ENCODE results near the gene GLB1L3.

The GLB1L3 gene

GRCh38 chr11:134242376-134242775 lies 33.8 kb upstream of the GLB1L3 start:
- peaks cover 72% of the 10 kb centered on the region; the same call in 1 of the 2 replicates for H3K36me3 ChIP-seq (ENCODE audit: insufficient read depth, low read length)
- no peaks in the 10 kb centered on the region for H3K4me1 ChIP-seq (ENCODE audit: insufficient read depth, low read length, poor library complexity, severe bottlenecking)
- H4K20me1 ChIP-seq (ENCODE audit: insufficient read depth, low read length, poor library complexity, severe bottlenecking) = no peaks in the 10 kb centered on the region
- H3K4me2 ChIP-seq (ENCODE audit: low read depth, low read length, poor library complexity, severe bottlenecking) = no peak overlapping the region
- no peaks in the 10 kb centered on the region for H3K27me3 ChIP-seq (ENCODE audit: insufficient read depth, low read length, poor library complexity, severe bottlenecking)
- no peaks in the 10 kb centered on the region for H3K9me2 ChIP-seq (replicated peaks; ENCODE audit: low read depth, low read length)
- no peak overlapping the region for H2AFZ ChIP-seq (ENCODE audit: low read length)
- TF ChIP-seq EZH2phosphoT487 (IDR thresholded peaks at IDR 0.05; ENCODE audit: borderline replicate concordance) (no peak), CTCF (conservative IDR thresholded peaks at IDR 0.05; ENCODE audit: low read length) (no peak)
- H3K79me2 ChIP-seq (ENCODE audit: insufficient read depth, low read length) = no peaks in the 10 kb centered on the region
- no peaks in the 10 kb centered on the region for H3K9me3 ChIP-seq (ENCODE audit: insufficient read depth, low read depth, low read length)
- H3K4me3 ChIP-seq (ENCODE audit: low read length, poor library complexity, severe bottlenecking) = no peak overlapping the region
- no peak overlapping the region for H3K9ac ChIP-seq (ENCODE audit: low read depth, low read length, poor library complexity, severe bottlenecking)
- H3F3A ChIP-seq (ENCODE audit: low read depth) = no peaks in the 10 kb centered on the region

GRCh38 chr11:134243913-134244312 lies 32.3 kb upstream of the GLB1L3 start:
- Histone ChIP-seq H3K9ac (ENCODE audit: low read depth, low read length, poor library complexity, severe bottlenecking) (no peak overlapping the region), H3K4me3 (ENCODE audit: low read length, poor library complexity, severe bottlenecking) (no peak overlapping the region), H3K36me3 (ENCODE audit: insufficient read depth, low read length) (peaks cover 85% of the 10 kb centered on the region; the same call in 1 of the 2 replicates), H3K27me3 (ENCODE audit: insufficient read depth, low read length, poor library complexity, severe bottlenecking) (no peaks in the 10 kb centered on the region), H3F3A (ENCODE audit: low read depth) (no peaks in the 10 kb centered on the region), H3K9me2 (replicated peaks; ENCODE audit: low read depth, low read length) (no peaks in the 10 kb centered on the region), H3K4me2 (ENCODE audit: low read depth, low read length, poor library complexity, severe bottlenecking) (no peak overlapping the region), H3K4me1 (ENCODE audit: insufficient read depth, low read length, poor library complexity, severe bottlenecking) (peaks cover 2% of the 10 kb centered on the region), H3K9me3 (ENCODE audit: insufficient read depth, low read depth, low read length) (no peaks in the 10 kb centered on the region), H4K20me1 (ENCODE audit: insufficient read depth, low read length, poor library complexity, severe bottlenecking) (no peaks in the 10 kb centered on the region), H3K79me2 (ENCODE audit: insufficient read depth, low read length) (no peaks in the 10 kb centered on the region), H2AFZ (ENCODE audit: low read length) (no peak overlapping the region)
- TF ChIP-seq EZH2phosphoT487 (IDR thresholded peaks at IDR 0.05; ENCODE audit: borderline replicate concordance) (no peak), CTCF (conservative IDR thresholded peaks at IDR 0.05; ENCODE audit: low read length) (no peak)

GRCh38 chr11:134244593-134244992 lies 31.6 kb upstream of the GLB1L3 start:
- Histone ChIP-seq H3K36me3 (ENCODE audit: insufficient read depth, low read length) (peaks cover 83% of the 10 kb centered on the region; the same call in 1 of the 2 replicates), H3K9me2 (replicated peaks; ENCODE audit: low read depth, low read length) (no peaks in the 10 kb centered on the region), H3K9me3 (ENCODE audit: insufficient read depth, low read depth, low read length) (no peaks in the 10 kb centered on the region), H2AFZ (ENCODE audit: low read length) (no peak overlapping the region), H3K4me2 (ENCODE audit: low read depth, low read length, poor library complexity, severe bottlenecking) (no peak overlapping the region), H3K79me2 (ENCODE audit: insufficient read depth, low read length) (no peaks in the 10 kb centered on the region), H3K27me3 (ENCODE audit: insufficient read depth, low read length, poor library complexity, severe bottlenecking) (no peaks in the 10 kb centered on the region), H3K4me1 (ENCODE audit: insufficient read depth, low read length, poor library complexity, severe bottlenecking) (peaks cover 8% of the 10 kb centered on the region), H4K20me1 (ENCODE audit: insufficient read depth, low read length, poor library complexity, severe bottlenecking) (no peaks in the 10 kb centered on the region), H3K9ac (ENCODE audit: low read depth, low read length, poor library complexity, severe bottlenecking) (no peak overlapping the region), H3K4me3 (ENCODE audit: low read length, poor library complexity, severe bottlenecking) (no peak overlapping the region), H3F3A (ENCODE audit: low read depth) (no peaks in the 10 kb centered on the region)
- TF ChIP-seq EZH2phosphoT487 (IDR thresholded peaks at IDR 0.05; ENCODE audit: borderline replicate concordance) (no peak), CTCF (conservative IDR thresholded peaks at IDR 0.05; ENCODE audit: low read length) (peak; percentile 77)
